Kidney epithelial cell (primary cell): ENCODE measurements around the gene ZNF555. TPM values are rescaled to one million over a fixed set of nuclear protein-coding genes. Genes with fewer than 3 reads are reported as not detected.
"Not testable (repeated sequence)": the region's sequence is repeated elsewhere in the genome, so short reads cannot be mapped to it uniquely, and the experiment has no call there.

ENCODE experiments used
- DNase-seq: peaks from one replicate; pipeline ENCODE4 v3.0.0-alpha.2; 2010; ENCODE audit warnings: low read depth
- H3K27me3 ChIP-seq: 2 replicates; pipeline ENCODE4 v1.6.0; 2011; ENCODE audit warnings: low read length; ENCODE audit not compliant: control insufficient read depth, insufficient read depth
- H3K36me3 ChIP-seq: 2 replicates; pipeline ENCODE4 v1.5.1; 2011; ENCODE audit warnings: low read length; ENCODE audit not compliant: control insufficient read depth, insufficient read depth
- H3K4me3 ChIP-seq: 2 replicates; pipeline ENCODE4 v1.5.1; 2011; ENCODE audit warnings: low read depth, mild to moderate bottlenecking, control low read depth, low read length
- total RNA-seq: library from RNA; depleted of rRNA; stranded (reverse); fragments of >200 nt; gene quantifications from 2 replicates; pipeline ENCODE4 v1.2.3, GENCODE V29; 2015
- TF ChIP-seq, protein P1 (sequence below): IDR thresholded peaks from 2 replicates; pipeline ENCODE4 v1.5.1; 2011; ENCODE audit warnings: mild to moderate bottlenecking, moderate library complexity, low read length, control low read depth, inconsistent platforms; ENCODE audit not compliant: insufficient read depth, poor library complexity, severe bottlenecking

The ZNF555 gene
- 5.9 and 7.4 TPM in 2 replicates for total RNA-seq

DNA sequence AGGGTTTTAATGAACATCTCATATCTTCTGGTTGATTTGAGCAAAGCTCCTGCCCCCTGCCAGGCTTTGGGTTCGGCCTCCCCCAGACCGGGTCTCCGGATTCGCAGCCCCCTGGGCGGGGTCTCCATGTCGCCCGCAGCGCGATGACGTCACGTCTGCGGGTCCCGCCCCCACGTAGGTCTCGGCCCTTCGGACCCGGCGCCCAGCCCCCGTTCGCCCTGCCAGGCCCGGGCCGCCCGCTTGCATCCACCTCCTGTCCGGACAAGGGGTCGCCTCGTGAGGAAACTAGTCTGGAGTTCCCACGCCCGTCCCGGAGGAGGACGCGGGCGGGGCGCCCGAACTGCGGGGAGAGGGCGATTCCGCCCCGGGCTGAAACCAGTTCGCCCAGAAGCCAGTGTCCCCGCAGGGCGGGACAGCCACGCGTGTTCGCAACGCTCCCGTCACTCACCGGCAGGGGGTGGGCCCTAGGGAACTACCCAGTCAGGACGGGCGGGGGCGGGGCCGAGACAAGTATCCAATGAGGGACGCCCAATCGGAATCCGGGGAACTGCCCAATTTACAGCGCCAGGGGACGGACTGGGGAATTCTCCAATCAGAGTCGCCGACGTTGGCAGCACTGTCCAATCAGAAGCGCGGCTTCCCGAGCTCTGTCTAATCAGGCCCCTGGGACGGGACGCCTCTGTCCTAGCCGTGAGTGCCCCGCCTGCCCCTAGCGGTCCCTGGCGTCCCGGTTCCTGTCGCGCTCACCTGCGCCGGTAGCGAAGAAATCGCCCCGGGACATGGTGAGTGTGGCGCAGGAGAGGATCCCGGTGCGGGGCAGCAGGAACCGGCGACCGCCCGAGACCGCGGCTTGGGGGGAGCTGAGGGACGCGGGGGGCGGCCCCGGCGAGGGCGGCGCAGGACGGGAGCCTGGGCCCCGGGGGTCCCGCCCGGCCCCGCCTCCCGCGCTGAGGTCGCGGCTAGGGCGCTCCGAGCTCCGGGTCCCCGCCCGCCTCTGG lies at the start of gene ZNF555:
TSS of gene ZNF555 (plus strand) at position 682 of the 998 bp plus-strand sequence. CDS start at position 780, 98 bp downstream.
- peak; percentile 93 for DNase-seq
- TF ChIP-seq, protein P1, sequence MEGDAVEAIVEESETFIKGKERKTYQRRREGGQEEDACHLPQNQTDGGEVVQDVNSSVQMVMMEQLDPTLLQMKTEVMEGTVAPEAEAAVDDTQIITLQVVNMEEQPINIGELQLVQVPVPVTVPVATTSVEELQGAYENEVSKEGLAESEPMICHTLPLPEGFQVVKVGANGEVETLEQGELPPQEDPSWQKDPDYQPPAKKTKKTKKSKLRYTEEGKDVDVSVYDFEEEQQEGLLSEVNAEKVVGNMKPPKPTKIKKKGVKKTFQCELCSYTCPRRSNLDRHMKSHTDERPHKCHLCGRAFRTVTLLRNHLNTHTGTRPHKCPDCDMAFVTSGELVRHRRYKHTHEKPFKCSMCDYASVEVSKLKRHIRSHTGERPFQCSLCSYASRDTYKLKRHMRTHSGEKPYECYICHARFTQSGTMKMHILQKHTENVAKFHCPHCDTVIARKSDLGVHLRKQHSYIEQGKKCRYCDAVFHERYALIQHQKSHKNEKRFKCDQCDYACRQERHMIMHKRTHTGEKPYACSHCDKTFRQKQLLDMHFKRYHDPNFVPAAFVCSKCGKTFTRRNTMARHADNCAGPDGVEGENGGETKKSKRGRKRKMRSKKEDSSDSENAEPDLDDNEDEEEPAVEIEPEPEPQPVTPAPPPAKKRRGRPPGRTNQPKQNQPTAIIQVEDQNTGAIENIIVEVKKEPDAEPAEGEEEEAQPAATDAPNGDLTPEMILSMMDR: peak; percentile 40

DNA sequence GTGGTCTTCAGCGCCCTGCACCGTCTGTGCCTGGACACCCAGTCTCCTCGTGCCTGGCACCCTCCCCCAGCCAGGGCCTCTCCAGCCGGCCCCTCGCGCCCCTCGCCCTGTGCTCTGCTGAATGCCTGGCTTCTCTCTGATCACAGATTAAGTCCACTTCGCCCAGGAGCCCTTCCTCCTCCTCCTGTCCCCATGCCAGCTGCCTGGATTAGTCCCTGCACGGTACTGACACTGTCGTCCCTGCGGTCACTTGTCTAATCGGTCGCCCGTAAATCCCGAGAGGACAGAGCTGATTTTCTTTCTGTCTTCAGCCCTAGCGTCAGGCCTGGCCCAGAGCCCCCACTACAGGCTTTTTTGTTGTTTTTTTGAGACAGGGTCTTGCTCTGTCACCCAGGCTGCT lies 49.4 kb upstream of the ZNF555 start:
- TF ChIP-seq, protein P1: no peak
- H3K36me3 ChIP-seq: no peaks in the 10 kb centered on the region
- no peaks in the 10 kb centered on the region for H3K27me3 ChIP-seq
- no peak for DNase-seq
- no peak overlapping the region for H3K4me3 ChIP-seq

More for the DNA sequence above, at the start of gene ZNF555:
- Histone ChIP-seq H3K4me3 (peak within 1 kb of the TSS; percentile 72), H3K27me3 (no peaks in the 10 kb centered on the region), H3K36me3 (no peaks in the 10 kb centered on the region)

DNA sequence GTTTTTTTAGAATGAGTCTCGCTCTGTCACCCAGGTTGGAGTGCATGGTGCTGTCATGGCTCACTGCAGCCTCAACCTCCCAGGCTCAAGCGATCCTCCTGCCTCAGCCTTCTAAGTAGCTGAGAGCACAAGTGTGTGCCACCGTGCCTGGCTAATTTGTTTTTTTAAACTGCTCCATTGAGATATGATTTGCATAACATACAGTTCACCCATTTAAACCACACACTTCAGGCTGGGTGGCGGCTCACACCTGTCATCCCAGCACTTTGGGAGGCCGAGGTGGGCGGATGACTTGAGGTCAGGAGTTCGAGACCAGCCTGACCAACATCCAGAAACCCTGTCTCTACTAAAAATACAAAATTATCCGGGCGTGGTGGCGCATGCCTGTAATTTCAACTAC lies 48.6 kb upstream of the ZNF555 start:
- not testable (repeated sequence) for DNase-seq, H3K36me3 ChIP-seq, H3K27me3 ChIP-seq, H3K4me3 ChIP-seq

DNA sequence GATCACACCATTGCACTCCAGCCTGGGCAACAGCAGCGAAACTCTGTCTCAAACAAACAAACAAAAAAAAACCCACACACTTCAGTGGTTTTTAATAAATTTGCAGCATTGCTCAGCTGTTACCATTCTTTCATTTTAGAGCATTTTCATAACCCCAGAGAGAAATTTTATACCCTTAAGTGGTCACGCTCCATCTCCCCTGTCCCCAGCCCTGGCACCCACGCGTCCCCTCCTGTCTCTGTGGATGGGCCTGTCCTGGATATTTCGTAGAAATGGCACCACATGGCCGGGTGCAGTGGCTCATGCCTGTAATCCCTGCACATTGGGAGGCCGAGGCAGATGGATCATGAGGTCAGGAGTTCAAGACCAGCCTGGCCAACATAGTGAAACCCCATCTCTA lies 48.1 kb upstream of the ZNF555 start:
- TF ChIP-seq, protein P1: no peak
- H3K4me3 ChIP-seq: no peak overlapping the region
- no peaks in the 10 kb centered on the region for H3K27me3 ChIP-seq
- no peak for DNase-seq
- no peaks in the 10 kb centered on the region for H3K36me3 ChIP-seq

DNA sequence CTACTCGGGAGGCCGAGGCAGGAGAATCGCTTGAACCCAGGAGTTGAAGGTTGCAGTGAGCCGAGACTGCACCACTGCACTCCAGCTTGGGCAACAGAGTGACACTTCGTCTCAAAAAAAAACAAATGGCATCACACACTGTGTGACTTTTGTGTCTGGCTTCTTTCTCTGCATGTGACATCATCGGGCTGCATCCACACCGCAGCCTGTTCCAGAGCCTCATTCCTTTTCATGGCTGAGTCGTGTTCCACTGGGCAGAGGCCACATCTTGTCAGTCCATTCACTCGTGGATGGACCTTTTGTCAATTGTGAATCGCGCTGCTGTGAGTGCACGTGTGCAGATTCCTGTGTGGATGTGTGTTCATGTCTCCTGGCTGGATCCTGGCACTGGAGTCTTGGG lies 47.7 kb upstream of the ZNF555 start:
- Histone ChIP-seq H3K4me3 (no peak overlapping the region), H3K27me3 (no peaks in the 10 kb centered on the region), H3K36me3 (no peaks in the 10 kb centered on the region)
- no peak for DNase-seq
- TF ChIP-seq, protein P1: no peak

DNA sequence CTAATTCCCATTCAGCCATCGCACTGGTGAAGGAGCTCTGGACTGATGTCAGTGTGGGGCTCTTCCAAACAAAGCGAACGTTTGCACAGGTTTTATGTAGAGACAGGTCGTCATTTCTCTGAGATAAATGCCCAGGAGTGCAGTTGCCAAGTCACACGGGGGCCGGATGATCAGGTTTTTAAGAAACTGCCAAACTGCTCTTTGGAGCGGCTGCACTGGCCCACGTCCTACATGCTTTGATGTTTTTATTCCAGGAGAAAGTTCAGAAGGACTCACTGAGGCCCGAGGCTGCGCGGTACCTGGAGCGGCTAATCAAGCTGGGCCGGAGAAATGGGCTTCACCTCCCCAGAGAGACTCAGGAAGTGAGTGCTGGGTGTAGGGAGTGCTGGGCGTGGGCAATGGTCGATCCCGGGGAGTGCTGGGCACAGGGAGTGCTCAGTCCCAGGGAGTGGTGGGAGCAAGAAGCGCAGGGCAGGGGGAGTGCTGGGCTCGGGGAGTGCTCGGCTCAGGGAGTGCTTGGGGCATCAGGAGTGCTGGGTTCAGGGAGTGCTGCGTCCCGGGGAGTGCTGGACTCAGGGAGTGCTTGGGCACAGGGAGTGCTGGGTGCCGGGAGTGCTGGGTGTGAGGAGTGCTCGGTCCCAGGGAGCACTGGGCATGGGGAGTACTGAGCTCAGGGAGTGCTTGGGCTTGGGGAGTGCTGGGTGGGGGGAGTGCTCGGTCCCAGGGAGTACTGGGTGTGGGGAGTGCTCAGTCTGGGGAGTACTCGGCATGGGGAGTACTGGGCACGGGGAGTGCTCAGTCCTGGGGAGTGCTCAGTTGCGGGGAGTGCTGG lies 45.2 kb upstream of the ZNF555 start:
- DNase-seq: no peak
- Histone ChIP-seq H3K27me3 (no peaks in the 10 kb centered on the region), H3K36me3 (no peaks in the 10 kb centered on the region), H3K4me3 (no peak overlapping the region)
- TF ChIP-seq, protein P1: no peak
